PC-9 (cell line): ENCODE results near the gene ASAH2.

ENCODE experiments used
- EZH2 ChIP-seq: fragments of 200-600 bp; sonication (generic); IDR thresholded peaks from 2 replicates; pipeline ENCODE4 v1.8.0; 2017; ENCODE audit warnings: antibody characterized with exemption, low read depth
- TF ChIP-seq, protein P1 (sequence below): fragments of 200-600 bp; sonication (generic); conservative IDR thresholded peaks from 2 replicates; pipeline ENCODE4 v1.6.1; 2017; ENCODE audit warnings: mixed run types, antibody characterized with exemption, mild to moderate bottlenecking, moderate library complexity

DNA sequence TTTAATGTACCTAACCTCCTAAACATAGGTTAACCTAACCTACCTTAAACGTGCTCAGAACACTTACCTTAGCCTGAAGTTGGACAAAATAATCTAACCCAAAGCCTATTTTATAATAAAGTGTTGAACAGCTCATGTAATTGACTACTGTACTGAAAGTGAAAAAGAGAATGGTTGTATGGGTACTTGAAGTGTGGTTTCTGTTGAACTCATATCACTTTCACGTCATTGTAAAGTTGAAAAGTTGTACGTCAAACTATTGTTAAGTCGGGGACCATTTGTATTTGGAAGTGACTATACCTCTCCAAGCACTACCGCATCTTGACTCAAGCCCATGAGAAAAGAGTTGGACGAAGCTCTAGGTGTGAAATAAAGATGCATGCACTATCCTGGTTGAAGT is 37.9 kb upstream of the ASAH2 start:
- TF ChIP-seq, protein P1, sequence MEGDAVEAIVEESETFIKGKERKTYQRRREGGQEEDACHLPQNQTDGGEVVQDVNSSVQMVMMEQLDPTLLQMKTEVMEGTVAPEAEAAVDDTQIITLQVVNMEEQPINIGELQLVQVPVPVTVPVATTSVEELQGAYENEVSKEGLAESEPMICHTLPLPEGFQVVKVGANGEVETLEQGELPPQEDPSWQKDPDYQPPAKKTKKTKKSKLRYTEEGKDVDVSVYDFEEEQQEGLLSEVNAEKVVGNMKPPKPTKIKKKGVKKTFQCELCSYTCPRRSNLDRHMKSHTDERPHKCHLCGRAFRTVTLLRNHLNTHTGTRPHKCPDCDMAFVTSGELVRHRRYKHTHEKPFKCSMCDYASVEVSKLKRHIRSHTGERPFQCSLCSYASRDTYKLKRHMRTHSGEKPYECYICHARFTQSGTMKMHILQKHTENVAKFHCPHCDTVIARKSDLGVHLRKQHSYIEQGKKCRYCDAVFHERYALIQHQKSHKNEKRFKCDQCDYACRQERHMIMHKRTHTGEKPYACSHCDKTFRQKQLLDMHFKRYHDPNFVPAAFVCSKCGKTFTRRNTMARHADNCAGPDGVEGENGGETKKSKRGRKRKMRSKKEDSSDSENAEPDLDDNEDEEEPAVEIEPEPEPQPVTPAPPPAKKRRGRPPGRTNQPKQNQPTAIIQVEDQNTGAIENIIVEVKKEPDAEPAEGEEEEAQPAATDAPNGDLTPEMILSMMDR: no peak
- no peak for TF ChIP-seq EZH2
